ENCODE data around the gene MMP2. TPM values are rescaled to one million over a fixed set of nuclear protein-coding genes. Genes with fewer than 3 reads are reported as not detected.

The MMP2 gene
- total and polyA plus RNA-seq, 2 of the 13 experiments (the other 11 are each of a cell fraction or from before 2014, with no cell fraction given): 0.31 to 1.3 TPM

DNA sequence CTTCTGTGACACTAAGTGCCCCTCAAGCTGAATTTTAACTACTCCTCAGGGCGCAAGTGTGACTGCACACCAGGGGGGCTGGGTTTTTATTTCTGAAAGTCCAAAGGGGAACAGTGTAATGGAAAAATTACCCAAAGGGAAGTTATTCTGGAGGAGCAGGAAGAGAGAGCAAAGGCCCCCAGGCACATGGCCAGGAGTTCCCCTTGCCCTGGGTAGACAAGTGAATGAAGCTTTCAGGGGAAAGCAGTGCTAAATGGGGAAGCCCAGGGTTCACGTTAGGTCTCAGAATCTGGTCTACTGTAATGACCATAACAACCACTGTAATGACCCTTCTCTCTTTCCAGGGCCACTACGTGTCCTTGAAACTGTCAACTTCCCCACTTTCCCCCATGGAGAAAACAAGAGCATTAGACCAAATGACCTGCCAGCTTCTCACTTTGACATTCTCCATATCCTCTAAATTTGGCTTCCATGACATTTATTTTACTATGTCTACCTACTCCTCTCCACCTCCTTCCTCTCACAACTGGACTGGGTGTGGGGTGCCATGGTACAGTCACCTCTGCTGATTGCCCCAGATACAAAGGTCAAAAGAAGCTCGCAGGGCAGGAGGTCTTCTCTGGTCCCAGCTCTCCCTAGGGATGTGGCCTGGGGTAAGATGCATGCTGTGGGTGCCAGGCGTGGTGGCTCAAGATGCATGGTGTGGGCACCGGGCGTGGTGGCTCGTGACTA lies 34.1 kb upstream of the MMP2 start:
- no peaks in the 10 kb centered on the region for H3K4me1 ChIP-seq (ENCODE audit: insufficient read depth, low read length)
- ChIA-PET CTCF (ENCODE audit: low intra/inter-chr PET ratio, low total read pairs) (no interaction called here), POLR2A (no interaction called here)
- ATAC-seq (no peak; the same call in 2 of the 3 replicates), DNase-seq (ENCODE audit: low spot score) (no peak), FAIRE-seq (no peak)
- in situ Hi-C loops (cut with HindIII; ENCODE audit: extremely low pct_ligation_motif_present, low pct_unique_long_range_greater_than_20kb) (no loop called here), intact Hi-C loops (cut with micrococcal nuclease; ENCODE audit: unreplicated experiment) (no loop called here)
- no peak overlapping the region for H3K4me3 ChIP-seq (replicated peaks in 1 of 3; ENCODE audit: insufficient read depth in 1 of 3, low read depth in 2 of 3, low read length in 3 of 3)
- no peaks in the 10 kb centered on the region for H3K79me2 ChIP-seq (ENCODE audit: insufficient read depth, low read length)
- H3K27me3 ChIP-seq (ENCODE audit: control insufficient read depth in 1 of 2, insufficient read depth in 2 of 2, low read length in 2 of 2): peaks cover 2 to 14% of the 10 kb centered on the region in 2 experiments; a peak in 3 of 5 replicates
- no peaks in the 10 kb centered on the region for H3K9me3 ChIP-seq (ENCODE audit: low read length)
- no peak overlapping the region for H3K4me2 ChIP-seq (ENCODE audit: low read depth, low read length)
- no peak overlapping the region for H3K9ac ChIP-seq (ENCODE audit: insufficient read depth, low read depth, low read length)
- TF ChIP-seq RAD51 (IDR thresholded peaks at IDR 0.05; ENCODE audit: borderline replicate concordance): no peak
- no peak for TF ChIP-seq GLI4 (CRISPR knock-in tag; IDR thresholded peaks at IDR 0.05; ENCODE audit: borderline replicate concordance)
- TF ChIP-seq, protein P1, sequence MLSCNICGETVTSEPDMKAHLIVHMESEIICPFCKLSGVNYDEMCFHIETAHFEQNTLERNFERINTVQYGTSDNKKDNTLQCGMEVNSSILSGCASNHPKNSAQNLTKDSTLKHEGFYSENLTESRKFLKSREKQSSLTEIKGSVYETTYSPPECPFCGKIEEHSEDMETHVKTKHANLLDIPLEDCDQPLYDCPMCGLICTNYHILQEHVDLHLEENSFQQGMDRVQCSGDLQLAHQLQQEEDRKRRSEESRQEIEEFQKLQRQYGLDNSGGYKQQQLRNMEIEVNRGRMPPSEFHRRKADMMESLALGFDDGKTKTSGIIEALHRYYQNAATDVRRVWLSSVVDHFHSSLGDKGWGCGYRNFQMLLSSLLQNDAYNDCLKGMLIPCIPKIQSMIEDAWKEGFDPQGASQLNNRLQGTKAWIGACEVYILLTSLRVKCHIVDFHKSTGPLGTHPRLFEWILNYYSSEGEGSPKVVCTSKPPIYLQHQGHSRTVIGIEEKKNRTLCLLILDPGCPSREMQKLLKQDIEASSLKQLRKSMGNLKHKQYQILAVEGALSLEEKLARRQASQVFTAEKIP (CRISPR knock-in tag; IDR thresholded peaks at IDR 0.05; ENCODE audit: borderline replicate concordance): no peak
- TF ChIP-seq ISX (CRISPR knock-in tag; conservative IDR thresholded peaks at IDR 0.05): no peak
- TF ChIP-seq KMT2B (CRISPR knock-in tag; IDR thresholded peaks at IDR 0.05): no peak
- TF ChIP-seq NR2F6 (IDR thresholded peaks at IDR 0.05): no peak
- no peak for TF ChIP-seq NR2F6 (CRISPR knock-in tag; IDR thresholded peaks at IDR 0.05)
- TF ChIP-seq, protein P2, sequence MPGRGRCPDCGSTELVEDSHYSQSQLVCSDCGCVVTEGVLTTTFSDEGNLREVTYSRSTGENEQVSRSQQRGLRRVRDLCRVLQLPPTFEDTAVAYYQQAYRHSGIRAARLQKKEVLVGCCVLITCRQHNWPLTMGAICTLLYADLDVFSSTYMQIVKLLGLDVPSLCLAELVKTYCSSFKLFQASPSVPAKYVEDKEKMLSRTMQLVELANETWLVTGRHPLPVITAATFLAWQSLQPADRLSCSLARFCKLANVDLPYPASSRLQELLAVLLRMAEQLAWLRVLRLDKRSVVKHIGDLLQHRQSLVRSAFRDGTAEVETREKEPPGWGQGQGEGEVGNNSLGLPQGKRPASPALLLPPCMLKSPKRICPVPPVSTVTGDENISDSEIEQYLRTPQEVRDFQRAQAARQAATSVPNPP (CRISPR knock-in tag; IDR thresholded peaks at IDR 0.05): no peak
- TF ChIP-seq, protein P3, sequence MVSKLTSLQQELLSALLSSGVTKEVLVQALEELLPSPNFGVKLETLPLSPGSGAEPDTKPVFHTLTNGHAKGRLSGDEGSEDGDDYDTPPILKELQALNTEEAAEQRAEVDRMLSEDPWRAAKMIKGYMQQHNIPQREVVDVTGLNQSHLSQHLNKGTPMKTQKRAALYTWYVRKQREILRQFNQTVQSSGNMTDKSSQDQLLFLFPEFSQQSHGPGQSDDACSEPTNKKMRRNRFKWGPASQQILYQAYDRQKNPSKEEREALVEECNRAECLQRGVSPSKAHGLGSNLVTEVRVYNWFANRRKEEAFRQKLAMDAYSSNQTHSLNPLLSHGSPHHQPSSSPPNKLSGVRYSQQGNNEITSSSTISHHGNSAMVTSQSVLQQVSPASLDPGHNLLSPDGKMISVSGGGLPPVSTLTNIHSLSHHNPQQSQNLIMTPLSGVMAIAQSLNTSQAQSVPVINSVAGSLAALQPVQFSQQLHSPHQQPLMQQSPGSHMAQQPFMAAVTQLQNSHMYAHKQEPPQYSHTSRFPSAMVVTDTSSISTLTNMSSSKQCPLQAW (CRISPR knock-in tag; IDR thresholded peaks at IDR 0.05): no peak
- no peak for TF ChIP-seq RORA (CRISPR knock-in tag; IDR thresholded peaks at IDR 0.05)
- no peak for TF ChIP-seq ZNF20 (CRISPR knock-in tag; IDR thresholded peaks at IDR 0.05)
- H4K20me1 ChIP-seq (ENCODE audit: insufficient read depth, low read length): no peaks in the 10 kb centered on the region
- no peak overlapping the region for H2AFZ ChIP-seq (ENCODE audit: low read length)
- 45% methylated on average over 8 of the region's 8 CpGs for WGBS (ENCODE audit: low lambda C conversion rate)
- H3K27ac ChIP-seq (ENCODE audit: extremely low read length, insufficient read depth, low read length): no peak overlapping the region
- no TSS peak for BruUV-seq (replicated peaks)
- H3K36me3 ChIP-seq (replicated peaks in 1 of 2; ENCODE audit: control insufficient read depth in 1 of 2, insufficient read depth in 2 of 2, low read length in 2 of 2): no peaks in the 10 kb centered on the region

Data from HepG2 (cell line).